Fibroblast of skin of left quadriceps (primary cell): ENCODE data around the gene AFAP1.

ENCODE experiments used
- DNase-seq, 2 experiments: peaks; one replicate each; pipeline ENCODE4 v3.0.0-alpha.2; 2013; ENCODE audit warnings: low read depth in 2 of 2

AFAP1 gene

DNA sequence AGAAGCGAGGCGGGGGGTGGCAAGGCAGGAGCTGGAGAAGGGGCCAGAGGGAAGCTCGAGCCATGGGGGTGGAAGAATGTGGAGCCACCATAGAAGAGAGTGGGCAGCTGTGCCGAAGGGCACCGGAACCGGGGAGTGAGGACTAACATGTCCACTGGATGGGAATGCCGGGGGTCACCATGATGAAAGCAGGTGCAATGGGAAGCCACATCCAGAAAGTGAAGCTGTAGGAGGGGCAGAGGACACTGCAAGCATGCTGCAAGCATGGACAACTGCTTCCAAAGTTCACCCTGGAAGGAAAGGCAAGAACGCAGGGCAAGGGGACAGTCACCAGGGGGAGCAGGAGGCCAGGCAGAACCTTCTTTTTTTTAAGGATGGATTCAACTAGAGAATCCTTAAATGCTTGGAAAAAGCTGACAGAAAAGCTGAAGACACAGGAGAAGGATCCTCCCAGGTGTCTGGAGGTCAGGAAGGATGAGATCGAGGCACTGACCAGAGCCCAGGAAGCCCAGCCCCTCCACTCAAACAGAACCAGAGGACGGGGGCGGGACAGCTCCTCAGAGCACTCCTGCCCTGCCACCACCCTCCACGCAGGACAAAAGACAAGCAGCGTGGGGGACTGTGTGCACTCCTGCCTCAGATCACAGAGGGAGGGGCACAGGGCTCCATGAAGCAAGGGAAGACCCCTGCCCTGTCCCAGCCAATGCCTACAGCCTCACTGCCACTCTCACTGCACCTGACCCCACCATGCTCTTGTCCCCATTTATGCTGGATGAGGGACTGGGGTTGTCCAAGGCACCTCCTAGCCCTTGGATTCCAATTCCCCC is 169.2 kb downstream of the AFAP1 start:
- DNase-seq: no peak

DNA sequence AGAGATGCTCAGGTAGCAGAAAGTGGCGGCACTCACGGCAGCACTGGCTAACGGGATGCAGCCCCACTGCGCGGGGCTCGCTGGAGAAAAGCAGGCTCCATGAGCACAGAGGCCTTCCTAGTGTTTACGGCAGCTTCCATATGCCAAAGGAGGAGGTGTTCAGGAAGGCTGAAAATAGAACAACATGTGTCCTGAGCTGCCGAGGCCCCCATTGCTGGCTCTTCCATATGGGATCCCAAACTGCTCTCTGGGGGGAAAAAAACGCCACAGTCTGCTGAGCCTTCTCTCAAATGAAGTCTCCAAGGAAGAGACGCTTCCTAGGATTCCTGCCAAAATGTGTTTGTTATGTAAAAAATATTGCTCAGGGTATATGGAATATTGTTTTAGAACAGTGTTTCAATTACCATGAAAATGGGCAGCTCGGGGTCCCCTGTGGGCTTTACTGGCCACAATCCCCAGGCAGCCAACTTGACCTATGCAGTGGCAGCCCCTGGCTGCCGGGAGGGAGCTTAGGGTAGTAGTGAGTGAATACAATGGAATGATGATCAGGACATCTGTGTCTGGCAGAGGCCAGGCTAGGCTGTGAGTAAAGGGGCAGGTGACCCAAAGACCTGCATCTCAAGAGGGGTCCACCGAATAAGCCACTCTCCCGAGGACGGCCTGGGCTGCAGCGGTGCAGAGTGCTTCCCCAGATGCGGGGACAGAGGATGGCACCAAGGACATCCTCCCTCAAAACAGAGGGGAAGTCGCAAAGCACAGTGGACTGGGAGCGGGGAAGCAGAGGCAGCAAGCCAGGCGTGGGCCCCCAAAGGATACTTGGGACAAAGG is 170.1 kb downstream of the AFAP1 start:
- no peak for DNase-seq

DNA sequence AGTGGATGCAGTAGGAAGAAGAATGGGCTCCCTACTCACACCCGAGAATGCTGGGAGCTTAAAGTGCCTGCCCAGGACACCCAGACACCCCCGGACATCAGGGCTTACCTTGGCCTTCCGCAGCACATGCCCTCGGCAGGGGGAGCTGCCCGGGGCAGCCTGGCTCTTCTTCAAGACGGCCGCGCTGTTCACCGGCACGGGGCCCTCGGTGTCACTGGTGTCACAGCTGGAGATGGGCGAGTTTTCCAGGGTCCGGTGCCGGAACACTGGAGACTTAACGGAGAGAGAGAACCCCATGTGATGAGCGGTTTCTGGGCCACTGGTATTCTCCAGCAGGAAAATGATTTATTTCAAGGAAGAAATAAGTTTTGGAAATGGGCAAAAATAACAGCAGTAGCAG is 170.9 kb downstream of the AFAP1 start:
- DNase-seq: no peak

DNA sequence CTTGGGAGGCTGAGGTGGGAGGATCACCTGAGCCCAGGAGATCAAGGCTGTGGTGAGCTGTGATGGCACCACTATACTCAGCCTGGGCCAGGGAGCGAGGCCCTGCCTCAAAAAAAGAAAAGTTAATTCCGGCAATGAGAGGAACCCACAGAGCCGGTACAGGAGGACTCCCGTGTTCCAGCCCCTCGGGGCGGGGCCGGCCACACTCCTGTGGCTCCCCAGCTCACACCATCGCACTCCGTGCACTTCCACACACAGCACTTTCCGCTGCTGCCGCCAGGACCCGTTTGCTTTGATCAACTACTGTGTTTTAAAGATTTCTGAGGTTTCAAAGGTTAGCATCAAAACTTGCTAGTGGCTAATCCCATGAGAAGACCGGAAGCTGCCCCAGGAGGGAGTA is 171.7 kb downstream of the AFAP1 start:
- no peak for DNase-seq

DNA sequence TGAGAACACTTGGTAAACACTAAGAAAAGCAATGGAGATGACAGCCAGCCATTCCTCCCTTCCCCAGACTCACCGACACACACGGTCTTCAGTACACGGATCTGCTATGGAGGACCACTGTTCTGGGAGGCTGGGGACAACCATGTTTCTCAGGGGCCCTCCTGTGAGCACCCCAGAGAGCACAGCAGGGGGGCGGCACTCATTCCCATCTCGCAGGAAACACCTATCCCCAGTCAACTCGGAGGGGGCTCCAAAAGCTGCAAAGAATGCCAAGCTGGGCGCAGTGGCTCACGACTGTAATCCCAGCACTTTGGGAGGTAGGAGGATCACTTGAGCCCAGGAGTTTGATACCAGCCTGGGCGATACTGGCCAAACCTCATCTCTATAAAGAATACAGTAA is 172.1 kb downstream of the AFAP1 start:
- DNase-seq: no peak

DNA sequence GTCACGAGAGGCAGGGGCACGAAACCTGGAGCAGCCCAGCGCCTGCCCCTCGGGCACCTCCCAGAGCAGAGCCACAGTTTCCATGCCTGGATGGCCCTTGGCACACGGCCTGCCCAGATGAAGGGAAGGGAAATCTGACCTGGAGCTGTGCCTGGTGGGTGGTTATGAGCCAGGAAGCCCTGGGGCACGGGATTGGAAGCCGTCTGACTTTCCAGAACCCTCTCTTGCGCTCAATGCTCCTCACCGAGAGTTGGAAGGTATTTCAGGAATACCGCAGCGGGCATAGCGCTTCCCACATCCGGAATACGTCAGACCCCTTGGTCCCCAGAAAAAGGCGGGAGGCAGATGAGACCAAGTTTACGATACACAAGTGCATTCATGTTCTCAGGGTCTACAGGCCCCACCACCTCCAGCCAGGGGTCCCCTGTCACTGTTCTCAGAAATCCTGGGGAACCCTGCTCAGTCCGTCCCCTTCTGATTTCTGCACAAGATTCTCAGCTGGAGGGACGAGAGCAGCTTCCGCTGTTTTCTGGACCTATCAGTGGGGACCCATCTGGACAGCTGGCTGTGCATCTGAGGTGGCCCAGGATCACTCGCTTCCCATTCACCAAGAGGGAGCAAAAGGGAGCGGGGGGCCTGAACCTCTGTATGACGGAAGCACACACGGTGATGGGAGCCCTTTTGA is 172.9 kb downstream of the AFAP1 start:
- no peak for DNase-seq

DNA sequence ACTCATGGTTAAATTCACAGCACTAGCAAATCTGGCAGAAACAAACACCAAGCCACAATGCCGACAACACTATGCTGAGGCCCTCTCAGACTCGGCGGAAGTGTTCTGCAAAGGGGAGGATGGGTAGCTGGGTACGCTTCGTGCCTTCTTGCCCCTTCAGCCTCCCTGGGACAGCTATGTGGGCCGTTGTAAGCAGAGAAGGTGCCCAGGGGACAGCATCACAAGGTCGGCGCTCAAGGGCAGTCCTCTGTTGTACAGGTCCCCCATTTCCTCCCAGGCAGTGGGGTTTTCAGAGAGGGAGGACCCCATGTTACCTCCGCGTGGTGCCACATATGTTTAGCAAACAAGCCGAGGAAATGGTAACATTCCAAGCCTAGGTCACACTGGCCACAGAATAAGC is 173.6 kb downstream of the AFAP1 start:
- no peak for DNase-seq

DNA sequence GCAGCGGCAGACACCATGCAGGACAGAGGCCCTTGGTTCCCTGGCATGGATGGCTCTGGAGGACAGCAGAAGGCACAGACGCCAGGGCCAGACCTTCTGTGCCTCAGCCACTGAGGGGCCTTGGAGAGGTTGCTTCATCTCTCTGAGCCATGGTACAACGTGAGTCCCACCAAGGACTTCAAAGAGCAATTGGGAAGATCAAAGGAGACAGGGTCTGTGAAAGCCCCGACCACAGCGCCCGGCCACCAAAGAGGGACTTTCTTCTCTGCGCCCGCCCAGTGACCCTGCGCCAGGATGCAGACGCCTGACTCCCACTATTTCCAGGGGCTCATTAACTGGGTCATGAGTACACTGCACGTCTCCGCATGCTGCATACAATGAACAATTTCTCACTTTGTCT is 174.0 kb downstream of the AFAP1 start:
- no peak for DNase-seq

DNA sequence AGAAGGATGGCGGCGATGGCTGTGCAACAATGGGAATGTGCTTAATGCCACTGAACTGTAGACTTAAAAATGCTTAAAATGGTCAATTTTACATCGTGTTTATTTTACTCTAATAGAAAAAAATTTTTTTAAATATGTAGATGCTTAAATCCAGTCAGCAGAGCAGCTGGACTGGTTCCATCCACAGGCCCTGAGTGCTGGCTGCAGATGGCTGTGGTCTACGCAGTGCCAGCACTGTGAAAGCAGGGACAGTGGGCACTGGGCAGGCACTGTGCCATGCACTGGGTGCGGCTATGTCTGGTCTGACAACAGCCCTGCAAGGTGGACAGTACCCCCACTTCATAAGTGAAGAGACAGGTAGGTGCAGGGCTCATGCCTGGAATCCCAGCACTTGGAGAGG is 175.2 kb downstream of the AFAP1 start:
- DNase-seq: no peak

DNA sequence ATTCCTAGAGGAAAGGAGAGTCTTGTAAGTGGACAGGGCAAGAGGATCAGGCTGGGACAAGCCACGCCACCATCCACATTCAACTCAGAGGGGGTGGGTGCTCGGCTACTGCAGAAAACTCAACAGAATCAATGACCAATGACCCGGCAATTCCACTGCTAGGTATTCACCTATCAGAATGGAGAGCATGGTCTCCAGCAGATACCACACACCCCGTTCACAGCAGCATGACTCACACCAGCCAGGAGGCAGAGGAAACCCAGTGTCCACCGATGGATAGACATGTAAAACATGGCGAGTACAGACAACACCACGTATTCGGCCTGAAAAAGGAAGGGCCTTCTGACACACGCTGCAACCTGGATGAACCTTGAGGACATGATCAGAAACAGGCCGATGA is 175.9 kb downstream of the AFAP1 start:
- DNase-seq: no peak

DNA sequence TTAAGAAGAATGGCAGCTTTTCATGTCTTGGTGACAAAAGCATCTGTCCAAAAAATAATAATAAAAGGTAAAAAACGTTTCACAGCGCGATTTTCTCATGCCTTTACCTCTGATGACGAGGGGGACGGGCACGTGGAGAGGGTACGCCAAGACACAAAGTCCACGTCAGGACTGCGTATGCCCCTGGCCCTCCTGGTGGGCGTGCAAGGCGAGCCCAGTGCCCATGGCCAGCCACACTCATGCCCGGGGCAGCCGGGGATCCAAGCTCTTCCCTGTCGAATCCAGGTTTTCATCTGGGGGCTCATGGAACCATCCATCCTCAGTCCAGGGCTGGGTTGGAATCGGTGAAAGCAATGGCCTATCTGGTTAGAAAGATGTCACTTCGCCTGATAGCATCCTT is 176.6 kb downstream of the AFAP1 start:
- DNase-seq: no peak

DNA sequence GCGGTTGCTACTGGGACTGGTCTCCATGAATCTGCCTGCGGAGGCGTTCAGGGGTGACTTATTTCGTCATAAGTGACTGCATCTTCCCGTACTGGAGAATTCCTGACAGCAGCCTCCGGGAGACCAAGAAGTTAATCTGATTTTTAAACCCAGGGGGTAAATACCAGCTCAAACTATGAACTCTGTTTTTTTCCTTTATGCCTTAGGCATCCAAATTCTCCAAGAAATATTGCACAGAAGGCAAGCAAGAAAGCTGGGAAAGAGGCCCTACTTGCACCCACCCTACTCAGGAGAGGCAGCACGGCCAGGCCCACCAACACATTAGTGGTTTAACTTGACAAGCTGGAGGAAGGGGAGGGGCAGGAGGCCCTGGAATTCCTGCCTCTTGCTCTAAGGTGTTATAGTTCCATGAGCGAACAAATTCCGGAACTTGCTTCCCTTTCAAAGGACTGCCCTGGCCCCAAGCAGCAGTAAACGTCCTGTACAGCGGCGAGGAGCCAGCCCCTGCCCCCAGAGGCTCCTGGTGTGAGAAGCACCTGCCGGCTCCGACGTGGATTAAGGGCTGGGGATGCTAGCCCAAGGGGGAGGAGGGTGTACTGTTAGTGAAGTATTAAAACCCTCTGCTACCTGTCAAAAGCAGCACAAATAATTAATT is 177.2 kb downstream of the AFAP1 start:
- no peak for DNase-seq

DNA sequence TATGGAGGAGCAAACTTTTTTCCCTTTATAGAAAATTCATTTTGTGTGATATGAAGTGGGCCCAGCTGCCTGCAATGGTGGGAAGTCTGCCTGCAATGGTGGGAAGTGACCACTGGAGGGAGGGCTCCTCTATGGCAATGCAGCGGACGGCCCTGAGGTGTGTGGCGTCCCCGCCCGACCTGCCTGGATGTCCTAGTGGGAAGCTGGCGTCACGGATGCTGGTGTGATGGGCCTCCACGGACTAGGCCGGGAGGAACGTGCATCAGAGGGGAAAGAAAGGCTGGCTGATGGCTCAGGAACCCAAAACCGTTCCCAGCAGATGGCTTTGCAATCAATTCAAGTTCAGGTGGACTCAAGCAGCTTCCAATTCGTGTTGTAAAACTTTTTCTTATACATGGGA is 177.9 kb downstream of the AFAP1 start:
- no peak for DNase-seq

DNA sequence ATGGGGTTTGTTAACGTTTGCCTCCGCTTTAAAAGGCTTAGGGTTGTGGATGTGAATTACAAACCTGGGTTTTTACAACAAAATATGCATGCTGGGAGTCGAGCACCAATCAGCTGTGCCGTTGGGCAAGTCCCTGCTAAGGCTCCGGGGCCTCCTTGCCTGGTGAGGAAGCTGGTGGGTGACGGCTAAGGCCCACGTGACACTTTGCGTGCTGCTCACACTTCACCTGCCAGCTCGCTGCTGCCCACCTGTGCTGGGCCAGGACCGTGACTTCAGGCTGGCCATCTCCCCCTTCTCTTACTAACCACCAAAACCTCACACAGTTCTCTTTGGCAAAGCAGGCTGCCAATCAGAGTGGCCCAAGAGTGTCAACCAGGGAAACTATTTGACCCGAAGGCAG is 178.3 kb downstream of the AFAP1 start:
- no peak for DNase-seq

DNA sequence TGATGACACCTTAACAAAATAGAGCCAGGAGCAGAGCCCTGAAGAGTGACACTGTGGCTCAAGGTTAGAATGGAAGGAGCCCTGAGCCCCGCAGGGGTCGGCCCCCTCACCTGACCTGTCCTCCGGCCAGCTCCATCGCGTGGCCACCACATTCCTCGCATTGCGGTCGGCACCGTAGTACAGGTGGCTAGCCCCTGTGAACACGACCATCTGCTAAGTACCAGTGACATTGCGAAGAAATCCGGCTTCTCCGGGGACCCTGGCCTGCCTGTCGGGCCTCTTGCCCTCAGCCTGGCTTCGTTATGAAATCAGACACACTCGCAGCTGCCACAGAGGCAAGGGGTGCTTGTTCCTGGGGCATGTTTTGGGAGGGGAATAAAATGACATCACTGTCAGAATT is 179.0 kb downstream of the AFAP1 start:
- DNase-seq: no peak

DNA sequence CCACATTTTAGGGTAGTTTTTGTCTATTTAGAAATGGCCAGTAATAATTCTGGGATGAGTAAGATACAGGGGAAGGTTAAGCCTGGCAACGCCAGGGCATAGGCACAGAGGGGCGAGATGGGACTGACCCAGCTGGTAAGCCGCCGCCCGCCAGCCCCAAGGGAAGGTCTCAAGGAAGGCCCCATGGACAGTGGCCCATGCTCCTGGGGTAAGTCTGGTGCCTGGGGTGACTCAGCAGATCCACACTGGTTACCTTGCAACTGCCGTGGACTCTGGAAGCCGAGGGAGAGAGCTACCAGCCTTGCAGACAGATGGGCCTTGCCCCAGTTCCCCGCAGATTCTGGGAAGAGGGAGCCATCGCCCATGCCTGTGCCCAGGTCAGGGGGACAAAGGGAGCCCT is 179.4 kb downstream of the AFAP1 start:
- no peak for DNase-seq

DNA sequence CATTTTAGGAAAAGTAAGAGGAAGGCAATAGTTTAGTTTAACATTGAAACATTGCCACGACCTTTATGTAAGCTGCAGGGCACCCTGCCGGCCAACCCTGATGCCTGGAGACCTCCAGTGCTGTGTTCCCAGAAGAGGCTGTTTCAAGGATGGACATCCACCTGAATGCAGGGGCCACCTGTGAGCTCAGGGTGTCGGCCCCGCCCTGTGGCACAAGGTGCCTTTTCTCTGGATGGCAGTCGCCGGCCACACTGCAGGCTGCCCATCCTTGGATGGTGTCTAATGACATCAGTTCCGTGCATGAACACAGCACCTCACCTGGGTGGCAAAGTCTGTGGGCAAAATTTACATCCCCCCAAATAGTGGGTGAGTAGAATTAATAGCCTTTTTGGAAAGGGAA is 180.0 kb downstream of the AFAP1 start:
- no peak for DNase-seq

DNA sequence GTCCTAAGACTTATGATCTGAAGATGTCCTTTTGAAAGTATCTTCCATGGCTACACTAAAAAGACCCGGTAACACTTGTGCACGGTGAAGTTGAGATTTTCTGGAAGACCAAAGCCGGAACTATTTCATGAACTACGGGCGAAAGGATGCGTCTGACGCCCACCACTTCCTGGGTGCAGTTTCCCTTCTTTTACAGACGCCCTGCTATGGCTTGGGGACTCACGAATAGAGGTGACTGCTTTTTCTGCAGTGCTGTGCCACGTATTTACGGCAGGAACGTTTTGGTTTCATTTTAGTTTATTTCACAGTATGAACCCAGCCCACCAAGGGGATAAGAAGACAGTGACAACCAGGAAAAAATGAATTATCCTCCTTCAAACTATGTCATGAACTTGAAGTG is 180.4 kb downstream of the AFAP1 start:
- no peak for DNase-seq

DNA sequence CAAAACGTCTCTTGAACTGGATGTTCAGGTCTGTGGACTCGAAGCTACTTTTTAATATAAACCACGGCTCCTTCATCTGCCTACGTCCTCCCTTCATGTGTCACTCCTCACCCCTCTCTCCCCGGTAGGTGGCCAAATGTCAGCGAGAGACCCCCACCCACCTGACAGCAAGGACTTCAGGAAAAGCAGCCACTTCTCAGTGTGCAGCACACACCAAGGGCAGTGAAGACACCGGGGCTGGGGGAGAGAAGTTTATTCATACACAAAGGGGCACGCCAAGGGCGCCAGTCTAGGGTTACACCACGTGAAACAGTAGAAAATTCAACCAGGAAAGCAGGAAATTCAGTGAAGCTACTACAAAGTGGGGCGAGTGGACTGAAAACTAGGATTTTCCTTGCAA is 181.2 kb downstream of the AFAP1 start:
- no peak for DNase-seq

DNA sequence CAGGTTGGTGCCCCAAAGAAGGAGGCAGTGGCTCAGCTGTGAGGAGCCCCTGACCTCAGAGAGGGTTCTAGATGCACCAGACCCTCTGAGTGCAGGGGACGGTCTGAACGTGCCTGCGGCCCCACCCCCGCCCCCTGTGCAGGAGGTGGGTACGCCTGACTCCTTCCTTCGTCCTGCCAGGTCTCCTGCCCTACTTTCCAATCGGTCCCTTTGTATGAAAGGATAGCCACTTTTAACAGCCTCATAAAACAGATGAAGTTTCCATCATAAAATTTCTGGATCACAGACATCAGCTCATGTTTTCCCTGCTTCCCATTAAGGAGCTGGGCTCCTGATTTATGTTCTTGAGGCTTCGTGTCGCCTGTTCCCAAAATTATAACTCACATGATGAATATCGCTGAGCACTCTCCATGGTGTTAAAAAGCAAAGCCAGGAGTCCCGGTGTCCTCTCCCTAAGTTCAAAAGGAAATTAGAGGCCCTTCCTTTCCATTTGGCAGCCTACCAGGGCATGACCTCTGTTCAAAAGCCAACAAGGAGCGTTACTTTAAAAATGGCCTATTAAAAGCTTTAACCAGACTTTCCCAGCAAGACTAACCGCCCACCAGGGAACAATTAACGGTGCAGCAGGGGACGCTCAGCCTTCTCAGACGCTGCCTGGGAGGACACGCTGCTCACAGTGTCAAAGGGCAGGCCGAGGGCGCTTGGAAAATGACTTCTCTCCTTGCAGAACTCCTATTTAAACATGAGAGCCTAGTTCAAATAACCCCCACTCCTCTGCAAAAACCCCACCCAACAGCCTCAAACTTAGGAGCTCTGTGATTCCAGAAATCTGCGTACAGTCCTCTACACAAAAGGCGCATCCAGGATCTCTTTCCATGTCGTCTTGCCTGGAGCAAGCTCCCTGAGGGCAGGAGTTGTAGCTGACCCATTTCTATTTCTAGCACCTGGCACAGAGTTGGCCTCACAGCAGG is 181.9 kb downstream of the AFAP1 start:
- DNase-seq: no peak
